ENCODE results near the gene LGR5.

DNA sequence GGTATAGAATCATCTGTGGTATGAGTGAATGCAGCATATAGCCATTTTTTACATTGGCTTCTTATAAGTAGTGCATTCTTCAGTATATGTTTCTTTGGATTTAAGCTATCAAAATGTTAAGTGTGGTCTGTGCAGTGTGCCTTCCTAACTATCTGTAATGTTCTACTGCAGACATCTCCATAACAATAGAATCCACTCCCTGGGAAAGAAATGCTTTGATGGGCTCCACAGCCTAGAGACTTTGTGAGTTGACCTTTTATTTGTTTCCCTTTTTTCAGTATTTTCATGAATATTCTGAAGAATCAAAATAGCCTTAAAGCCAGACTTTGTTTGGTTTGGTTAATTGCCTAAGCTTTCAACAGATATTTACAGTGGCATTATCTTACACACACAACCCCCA, 116.8 kb downstream of the LGR5 start:
- no peak for TF ChIP-seq TARDBP (IDR thresholded peaks at IDR 0.05; ENCODE audit: borderline replicate concordance)
- no peak for TF ChIP-seq POLR2A (IDR thresholded peaks at IDR 0.05; ENCODE audit: low read depth, low read length)
- no peak for TF ChIP-seq POLR2AphosphoS2 (IDR thresholded peaks at IDR 0.05; ENCODE audit: low read depth, low read length)
- TF ChIP-seq TAF1 (IDR thresholded peaks at IDR 0.05; ENCODE audit: borderline replicate concordance, low read depth, low read length), result no peak
- no peak for TF ChIP-seq BHLHE40 (IDR thresholded peaks at IDR 0.05; ENCODE audit: borderline replicate concordance in 1 of 2, low read depth in 2 of 2, low read length in 1 of 2)
- no peak for TF ChIP-seq SP1 (IDR thresholded peaks at IDR 0.05; ENCODE audit: low read depth, low read length)
- TF ChIP-seq PBX3 (IDR thresholded peaks at IDR 0.05; ENCODE audit: insufficient replicate concordance, low read depth, low read length), result no peak
- TF ChIP-seq ETV6 (conservative IDR thresholded peaks at IDR 0.05 in 1 of 2, IDR thresholded peaks at IDR 0.05 in 1 of 2; ENCODE audit: borderline replicate concordance in 1 of 2, low read depth in 1 of 2), result no peak
- no peak for TF ChIP-seq USF2 (IDR thresholded peaks at IDR 0.05; ENCODE audit: borderline replicate concordance, low read depth, low read length)
- TF ChIP-seq, protein P1, sequence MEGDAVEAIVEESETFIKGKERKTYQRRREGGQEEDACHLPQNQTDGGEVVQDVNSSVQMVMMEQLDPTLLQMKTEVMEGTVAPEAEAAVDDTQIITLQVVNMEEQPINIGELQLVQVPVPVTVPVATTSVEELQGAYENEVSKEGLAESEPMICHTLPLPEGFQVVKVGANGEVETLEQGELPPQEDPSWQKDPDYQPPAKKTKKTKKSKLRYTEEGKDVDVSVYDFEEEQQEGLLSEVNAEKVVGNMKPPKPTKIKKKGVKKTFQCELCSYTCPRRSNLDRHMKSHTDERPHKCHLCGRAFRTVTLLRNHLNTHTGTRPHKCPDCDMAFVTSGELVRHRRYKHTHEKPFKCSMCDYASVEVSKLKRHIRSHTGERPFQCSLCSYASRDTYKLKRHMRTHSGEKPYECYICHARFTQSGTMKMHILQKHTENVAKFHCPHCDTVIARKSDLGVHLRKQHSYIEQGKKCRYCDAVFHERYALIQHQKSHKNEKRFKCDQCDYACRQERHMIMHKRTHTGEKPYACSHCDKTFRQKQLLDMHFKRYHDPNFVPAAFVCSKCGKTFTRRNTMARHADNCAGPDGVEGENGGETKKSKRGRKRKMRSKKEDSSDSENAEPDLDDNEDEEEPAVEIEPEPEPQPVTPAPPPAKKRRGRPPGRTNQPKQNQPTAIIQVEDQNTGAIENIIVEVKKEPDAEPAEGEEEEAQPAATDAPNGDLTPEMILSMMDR (IDR thresholded peaks at IDR 0.05 in 2 of 3, conservative IDR thresholded peaks at IDR 0.05 in 1 of 3; ENCODE audit: control insufficient read depth in 2 of 3, extremely low read depth in 1 of 3, insufficient read depth in 1 of 3, low read depth in 3 of 3, low read length in 3 of 3), result no peak

Measured in GM12878 (cell line).